Measurements from ENCODE around the gene IL17RA.
A peak's percentile ranks its signal among the peaks of the same experiment; 100 is the strongest.

IL17RA gene

GRCh38 chr22:17102297-17102667 is 17.5 kb downstream of the IL17RA start:
- no peak overlapping the region for H2BK5ac ChIP-seq (ENCODE audit: low read length)
- H3K27ac ChIP-seq (replicated peaks; ENCODE audit: low read length): no peak overlapping the region
- no peak overlapping the region for H3K23ac ChIP-seq (ENCODE audit: low read depth, low read length, poor library complexity)
- H2AK5ac ChIP-seq (ENCODE audit: low read depth, low read length): no peak overlapping the region
- H3K14ac ChIP-seq (ENCODE audit: low read length): no peak overlapping the region
- no peaks in the 10 kb centered on the region for H3K9me3 ChIP-seq (replicated peaks in 1 of 2; ENCODE audit: control insufficient read depth in 2 of 2, insufficient read depth in 1 of 2, low read depth in 1 of 2, low read length in 2 of 2)
- H2BK15ac ChIP-seq (ENCODE audit: low read length): no peak overlapping the region
- no peak overlapping the region for H3K4me2 ChIP-seq (ENCODE audit: insufficient read depth, low read length, poor library complexity, severe bottlenecking)
- H3K36me3 ChIP-seq (replicated peaks in 1 of 2; ENCODE audit: control insufficient read depth in 2 of 2, insufficient read depth in 2 of 2, low read length in 2 of 2): peaks cover 0 to 86% of the 10 kb centered on the region in 2 donors
- H4K8ac ChIP-seq (ENCODE audit: low read depth, low read length): no peak overlapping the region
- no peak overlapping the region for H2BK12ac ChIP-seq (ENCODE audit: low read length)
- H4K91ac ChIP-seq (ENCODE audit: low read depth, low read length, poor library complexity): no peak overlapping the region
- H2BK120ac ChIP-seq (ENCODE audit: low read depth, low read length): no peak overlapping the region
- no peaks in the 10 kb centered on the region for H3K27me3 ChIP-seq (ENCODE audit: control insufficient read depth in 3 of 3, insufficient read depth in 3 of 3, low read depth in 1 of 3, low read length in 3 of 3)
- no peaks in the 10 kb centered on the region for H3K79me1 ChIP-seq (ENCODE audit: low read depth, low read length)
- H3K4ac ChIP-seq (ENCODE audit: low read length): no peak overlapping the region
- no peak overlapping the region for H3K18ac ChIP-seq (ENCODE audit: low read length)
- DNase-seq (ENCODE audit: low spot score): no peak
- H2AFZ ChIP-seq (ENCODE audit: low read length): no peak overlapping the region
- no peak overlapping the region for H3K4me3 ChIP-seq (ENCODE audit: low read length in 2 of 2)
- no peaks in the 10 kb centered on the region for H3K4me1 ChIP-seq (ENCODE audit: control insufficient read depth in 2 of 2, insufficient read depth in 1 of 2, low read depth in 1 of 2, low read length in 2 of 2)
- WGBS, 2 donors (ENCODE audit: extremely low coverage in 2 of 2, insufficient read length in 2 of 2, insufficient replicate concordance in 1 of 2): no CpG with 5 or more reads among the region's 7 CpGs
- H3K9ac ChIP-seq (ENCODE audit: low read depth, low read length, poor library complexity): no peak overlapping the region

GRCh38 chr22:17103351-17103750 is 18.6 kb downstream of the IL17RA start:
- Histone ChIP-seq H2BK15ac (ENCODE audit: low read length) (no peak overlapping the region), H3K18ac (ENCODE audit: low read length) (no peak overlapping the region), H2BK5ac (ENCODE audit: low read length) (no peak overlapping the region), H2BK120ac (ENCODE audit: low read depth, low read length) (no peak overlapping the region), H3K4ac (ENCODE audit: low read length) (no peak overlapping the region), H3K9ac (ENCODE audit: low read depth, low read length, poor library complexity) (no peak overlapping the region), H3K27me3 (ENCODE audit: control insufficient read depth in 3 of 3, insufficient read depth in 3 of 3, low read depth in 1 of 3, low read length in 3 of 3) (no peaks in the 10 kb centered on the region), H3K23ac (ENCODE audit: low read depth, low read length, poor library complexity) (peak overlapping the region; percentile 1), H3K9me3 (replicated peaks in 1 of 2; ENCODE audit: control insufficient read depth in 2 of 2, insufficient read depth in 1 of 2, low read depth in 1 of 2, low read length in 2 of 2) (no peaks in the 10 kb centered on the region), H3K36me3 (replicated peaks in 1 of 2; ENCODE audit: control insufficient read depth in 2 of 2, insufficient read depth in 2 of 2, low read length in 2 of 2) (peaks cover 0 to 89% of the 10 kb centered on the region in 2 donors), H3K4me1 (ENCODE audit: control insufficient read depth in 2 of 2, insufficient read depth in 1 of 2, low read depth in 1 of 2, low read length in 2 of 2) (no peaks in the 10 kb centered on the region), H3K79me1 (ENCODE audit: low read depth, low read length) (no peaks in the 10 kb centered on the region), H2BK12ac (ENCODE audit: low read length) (no peak overlapping the region), H4K91ac (ENCODE audit: low read depth, low read length, poor library complexity) (no peak overlapping the region), H4K8ac (ENCODE audit: low read depth, low read length) (no peak overlapping the region), H3K27ac (replicated peaks; ENCODE audit: low read length) (no peak overlapping the region), H2AK5ac (ENCODE audit: low read depth, low read length) (no peak overlapping the region), H3K4me2 (ENCODE audit: insufficient read depth, low read length, poor library complexity, severe bottlenecking) (no peak overlapping the region), H3K4me3 (ENCODE audit: low read length in 2 of 2) (no peak overlapping the region), H3K14ac (ENCODE audit: low read length) (no peak overlapping the region), H2AFZ (ENCODE audit: low read length) (no peak overlapping the region)
- DNase-seq (ENCODE audit: low spot score): no peak
- WGBS, 2 donors (ENCODE audit: extremely low coverage in 2 of 2, insufficient read length in 2 of 2, insufficient replicate concordance in 1 of 2): no CpG with 5 or more reads among the region's 9 CpGs

- Histone ChIP-seq H2BK15ac (ENCODE audit: low read length) (no peak overlapping the region), H4K91ac (ENCODE audit: low read depth, low read length, poor library complexity) (no peak overlapping the region), H2BK5ac (ENCODE audit: low read length) (no peak overlapping the region), H2AK5ac (ENCODE audit: low read depth, low read length) (no peak overlapping the region), H3K27me3 (ENCODE audit: control insufficient read depth in 3 of 3, insufficient read depth in 3 of 3, low read depth in 1 of 3, low read length in 3 of 3) (no peaks in the 10 kb centered on the region), H4K8ac (ENCODE audit: low read depth, low read length) (no peak overlapping the region), H3K27ac (replicated peaks; ENCODE audit: low read length) (no peak overlapping the region), H3K18ac (ENCODE audit: low read length) (no peak overlapping the region), H2BK120ac (ENCODE audit: low read depth, low read length) (no peak overlapping the region), H3K79me1 (ENCODE audit: low read depth, low read length) (no peaks in the 10 kb centered on the region), H3K4me3 (ENCODE audit: low read length in 2 of 2) (no peak overlapping the region), H3K36me3 (replicated peaks in 1 of 2; ENCODE audit: control insufficient read depth in 2 of 2, insufficient read depth in 2 of 2, low read length in 2 of 2) (peaks cover 0 to 85% of the 10 kb centered on the region in 2 donors), H3K9ac (ENCODE audit: low read depth, low read length, poor library complexity) (no peak overlapping the region), H3K23ac (ENCODE audit: low read depth, low read length, poor library complexity) (no peak overlapping the region), H3K4ac (ENCODE audit: low read length) (no peak overlapping the region), H2AFZ (ENCODE audit: low read length) (no peak overlapping the region), H3K9me3 (replicated peaks in 1 of 2; ENCODE audit: control insufficient read depth in 2 of 2, insufficient read depth in 1 of 2, low read depth in 1 of 2, low read length in 2 of 2) (no peaks in the 10 kb centered on the region), H3K4me2 (ENCODE audit: insufficient read depth, low read length, poor library complexity, severe bottlenecking) (no peak overlapping the region), H3K4me1 (ENCODE audit: control insufficient read depth in 2 of 2, insufficient read depth in 1 of 2, low read depth in 1 of 2, low read length in 2 of 2) (no peaks in the 10 kb centered on the region), H2BK12ac (ENCODE audit: low read length) (no peak overlapping the region), H3K14ac (ENCODE audit: low read length) (no peak overlapping the region)
- no CpG with 5 or more reads among the region's 14 CpGs for WGBS, 2 donors (ENCODE audit: extremely low coverage in 2 of 2, insufficient read length in 2 of 2, insufficient replicate concordance in 1 of 2)
- no peak for DNase-seq (ENCODE audit: low spot score)
Measured at GRCh38 chr22:17104336-17104935, 19.6 kb downstream of the IL17RA start.

GRCh38 chr22:17105143-17106129 is 20.6 kb downstream of the IL17RA start:
- Histone ChIP-seq H4K91ac (ENCODE audit: low read depth, low read length, poor library complexity) (no peak overlapping the region), H3K27me3 (ENCODE audit: control insufficient read depth in 3 of 3, insufficient read depth in 3 of 3, low read depth in 1 of 3, low read length in 3 of 3) (no peaks in the 10 kb centered on the region), H4K8ac (ENCODE audit: low read depth, low read length) (no peak overlapping the region), H3K4ac (ENCODE audit: low read length) (no peak overlapping the region), H2AFZ (ENCODE audit: low read length) (no peak overlapping the region), H3K9ac (ENCODE audit: low read depth, low read length, poor library complexity) (no peak overlapping the region), H3K14ac (ENCODE audit: low read length) (no peak overlapping the region), H2AK5ac (ENCODE audit: low read depth, low read length) (no peak overlapping the region), H2BK12ac (ENCODE audit: low read length) (no peak overlapping the region), H2BK15ac (ENCODE audit: low read length) (no peak overlapping the region), H3K79me1 (ENCODE audit: low read depth, low read length) (no peaks in the 10 kb centered on the region), H3K4me2 (ENCODE audit: insufficient read depth, low read length, poor library complexity, severe bottlenecking) (no peak overlapping the region), H3K9me3 (replicated peaks in 1 of 2; ENCODE audit: control insufficient read depth in 2 of 2, insufficient read depth in 1 of 2, low read depth in 1 of 2, low read length in 2 of 2) (no peaks in the 10 kb centered on the region), H3K23ac (ENCODE audit: low read depth, low read length, poor library complexity) (no peak overlapping the region), H3K27ac (replicated peaks; ENCODE audit: low read length) (no peak overlapping the region), H2BK120ac (ENCODE audit: low read depth, low read length) (no peak overlapping the region), H3K4me3 (ENCODE audit: low read length in 2 of 2) (no peak overlapping the region), H3K36me3 (replicated peaks in 1 of 2; ENCODE audit: control insufficient read depth in 2 of 2, insufficient read depth in 2 of 2, low read length in 2 of 2) (peaks cover 0 to 80% of the 10 kb centered on the region in 2 donors), H3K4me1 (ENCODE audit: control insufficient read depth in 2 of 2, insufficient read depth in 1 of 2, low read depth in 1 of 2, low read length in 2 of 2) (no peaks in the 10 kb centered on the region), H2BK5ac (ENCODE audit: low read length) (no peak overlapping the region), H3K18ac (ENCODE audit: low read length) (no peak overlapping the region)
- WGBS, 2 donors (ENCODE audit: extremely low coverage in 2 of 2, insufficient read length in 2 of 2, insufficient replicate concordance in 1 of 2): no CpG with 5 or more reads among the region's 22 CpGs
- no peak for DNase-seq (ENCODE audit: low spot score)

All from neuronal stem cell (in vitro differentiated cells).